ENCODE measurements around the gene WNT10A.

Gene WNT10A

GRCh38 chr2:218859556-218859987 is 21.1 kb upstream of the WNT10A start, which contains the start of gene WNT6:
TSS of gene WNT6 (plus strand) at chr2:218859805. CDS start at chr2:218860038, 233 bp downstream.
- H3K36me3 ChIP-seq (ENCODE audit: insufficient read depth, low read length): no peaks in the 10 kb centered on the region
- no peak for TF ChIP-seq EZH2phosphoT487 (IDR thresholded peaks at IDR 0.05; ENCODE audit: borderline replicate concordance)
- TF ChIP-seq CTCF (conservative IDR thresholded peaks at IDR 0.05; ENCODE audit: low read length): no peak
- H3K4me1 ChIP-seq (ENCODE audit: insufficient read depth, low read length, poor library complexity, severe bottlenecking): peaks cover 11% of the 10 kb centered on the region
- no peak within 1 kb of the TSS for H3K4me3 ChIP-seq (ENCODE audit: low read length, poor library complexity, severe bottlenecking)
- H4K20me1 ChIP-seq (ENCODE audit: insufficient read depth, low read length, poor library complexity, severe bottlenecking): no peaks in the 10 kb centered on the region
- H3K27me3 ChIP-seq (ENCODE audit: insufficient read depth, low read length, poor library complexity, severe bottlenecking): peaks cover 6% of the 10 kb centered on the region
- no peaks in the 10 kb centered on the region for H3K9me3 ChIP-seq (ENCODE audit: insufficient read depth, low read depth, low read length)
- no peaks in the 10 kb centered on the region for H3K9me2 ChIP-seq (replicated peaks; ENCODE audit: low read depth, low read length)
- no peak within 1 kb of the TSS for H3K4me2 ChIP-seq (ENCODE audit: low read depth, low read length, poor library complexity, severe bottlenecking)
- no peaks in the 10 kb centered on the region for H3F3A ChIP-seq (ENCODE audit: low read depth)
- H3K79me2 ChIP-seq (ENCODE audit: insufficient read depth, low read length): no peaks in the 10 kb centered on the region
- no peak within 1 kb of the TSS for H2AFZ ChIP-seq (ENCODE audit: low read length)
- no peak within 1 kb of the TSS for H3K9ac ChIP-seq (ENCODE audit: low read depth, low read length, poor library complexity, severe bottlenecking)

- Histone ChIP-seq H3K9ac (ENCODE audit: low read depth, low read length, poor library complexity, severe bottlenecking) (no peak overlapping the region), H3F3A (ENCODE audit: low read depth) (no peaks in the 10 kb centered on the region), H3K79me2 (ENCODE audit: insufficient read depth, low read length) (no peaks in the 10 kb centered on the region), H3K36me3 (ENCODE audit: insufficient read depth, low read length) (no peaks in the 10 kb centered on the region), H3K4me3 (ENCODE audit: low read length, poor library complexity, severe bottlenecking) (no peak overlapping the region), H4K20me1 (ENCODE audit: insufficient read depth, low read length, poor library complexity, severe bottlenecking) (no peaks in the 10 kb centered on the region), H3K4me1 (ENCODE audit: insufficient read depth, low read length, poor library complexity, severe bottlenecking) (peaks cover 11% of the 10 kb centered on the region), H3K9me3 (ENCODE audit: insufficient read depth, low read depth, low read length) (no peaks in the 10 kb centered on the region), H2AFZ (ENCODE audit: low read length) (no peak overlapping the region), H3K9me2 (replicated peaks; ENCODE audit: low read depth, low read length) (no peaks in the 10 kb centered on the region), H3K4me2 (ENCODE audit: low read depth, low read length, poor library complexity, severe bottlenecking) (no peak overlapping the region), H3K27me3 (ENCODE audit: insufficient read depth, low read length, poor library complexity, severe bottlenecking) (peaks cover 6% of the 10 kb centered on the region)
- TF ChIP-seq EZH2phosphoT487 (IDR thresholded peaks at IDR 0.05; ENCODE audit: borderline replicate concordance): no peak
- TF ChIP-seq CTCF (conservative IDR thresholded peaks at IDR 0.05; ENCODE audit: low read length): no peak
Observed at GRCh38 chr2:218859988-218860831, 20.4 kb upstream of the WNT10A start.

GRCh38 chr2:218860950-218861381 is 19.7 kb upstream of the WNT10A start:
- H3K4me3 ChIP-seq (ENCODE audit: low read length, poor library complexity, severe bottlenecking): no peak overlapping the region
- peaks cover 9% of the 10 kb centered on the region for H3K4me1 ChIP-seq (ENCODE audit: insufficient read depth, low read length, poor library complexity, severe bottlenecking)
- TF ChIP-seq CTCF (conservative IDR thresholded peaks at IDR 0.05; ENCODE audit: low read length) (no peak), EZH2phosphoT487 (IDR thresholded peaks at IDR 0.05; ENCODE audit: borderline replicate concordance) (no peak)
- no peak overlapping the region for H2AFZ ChIP-seq (ENCODE audit: low read length)
- no peak overlapping the region for H3K9ac ChIP-seq (ENCODE audit: low read depth, low read length, poor library complexity, severe bottlenecking)
- H3K4me2 ChIP-seq (ENCODE audit: low read depth, low read length, poor library complexity, severe bottlenecking): no peak overlapping the region
- no peaks in the 10 kb centered on the region for H4K20me1 ChIP-seq (ENCODE audit: insufficient read depth, low read length, poor library complexity, severe bottlenecking)
- H3K9me3 ChIP-seq (ENCODE audit: insufficient read depth, low read depth, low read length): no peaks in the 10 kb centered on the region
- no peaks in the 10 kb centered on the region for H3K36me3 ChIP-seq (ENCODE audit: insufficient read depth, low read length)
- H3F3A ChIP-seq (ENCODE audit: low read depth): no peaks in the 10 kb centered on the region
- no peaks in the 10 kb centered on the region for H3K9me2 ChIP-seq (replicated peaks; ENCODE audit: low read depth, low read length)
- H3K79me2 ChIP-seq (ENCODE audit: insufficient read depth, low read length): no peaks in the 10 kb centered on the region
- H3K27me3 ChIP-seq (ENCODE audit: insufficient read depth, low read length, poor library complexity, severe bottlenecking): peaks cover 6% of the 10 kb centered on the region
